Measurements from ENCODE around the gene RMND5A. TPM values are rescaled to one million over a fixed set of nuclear protein-coding genes. Genes with fewer than 3 reads are reported as not detected.

RMND5A gene
- total and polyA plus RNA-seq, 2 experiments from 2014 or later = 23.0 to 80.8 TPM

GRCh38 chr2:86758405-86758804, 38.3 kb downstream of the RMND5A start:
- Histone ChIP-seq H2AFZ (no peak overlapping the region), H3K79me2 (peaks cover 59% of the 10 kb centered on the region), H3K9me3 (ENCODE audit: low read depth) (no peaks in the 10 kb centered on the region), H3K4me3 (no peak overlapping the region), H3K4me1 (ENCODE audit: insufficient read depth) (no peaks in the 10 kb centered on the region), H3K36me3 (replicated peaks; ENCODE audit: insufficient read depth, low read depth) (no peaks in the 10 kb centered on the region), H4K20me1 (ENCODE audit: insufficient read depth, poor library complexity, severe bottlenecking) (peaks cover 5% of the 10 kb centered on the region), H3K27ac (no peak overlapping the region), H3K9me2 (replicated peaks; ENCODE audit: insufficient read depth) (no peaks in the 10 kb centered on the region), H3K27me3 (no peaks in the 10 kb centered on the region), H3K4me2 (no peak overlapping the region)
- 98% methylated on average over 3 of the region's 3 CpGs for WGBS (ENCODE audit: low lambda C conversion rate, missing lambda C conversion rate)
- no peak for TF ChIP-seq EZH2phosphoT487 (IDR thresholded peaks at IDR 0.05; ENCODE audit: low read depth, severe bottlenecking, unreplicated experiment)
- no peak for TF ChIP-seq EZH2 (IDR thresholded peaks at IDR 0.05; ENCODE audit: borderline replicate concordance)
- no peak for TF ChIP-seq CTCF (IDR thresholded peaks at IDR 0.05; ENCODE audit: poor library complexity)
- no peak for DNase-seq (ENCODE audit: low spot score)

GRCh38 chr2:86760371-86760770, 40.3 kb downstream of the RMND5A start:
- Histone ChIP-seq H3K4me3 (no peak overlapping the region), H3K4me2 (no peak overlapping the region), H3K4me1 (ENCODE audit: insufficient read depth) (no peaks in the 10 kb centered on the region), H3K27ac (no peak overlapping the region), H3K79me2 (peaks cover 47% of the 10 kb centered on the region), H2AFZ (no peak overlapping the region), H4K20me1 (ENCODE audit: insufficient read depth, poor library complexity, severe bottlenecking) (peaks cover 9% of the 10 kb centered on the region), H3K9me3 (ENCODE audit: low read depth) (no peaks in the 10 kb centered on the region), H3K9me2 (replicated peaks; ENCODE audit: insufficient read depth) (no peaks in the 10 kb centered on the region), H3K36me3 (replicated peaks; ENCODE audit: insufficient read depth, low read depth) (no peaks in the 10 kb centered on the region), H3K27me3 (no peaks in the 10 kb centered on the region)
- DNase-seq (ENCODE audit: low spot score) = no peak
- TF ChIP-seq EZH2phosphoT487 (IDR thresholded peaks at IDR 0.05; ENCODE audit: low read depth, severe bottlenecking, unreplicated experiment) = no peak
- TF ChIP-seq EZH2 (IDR thresholded peaks at IDR 0.05; ENCODE audit: borderline replicate concordance) = no peak
- TF ChIP-seq CTCF (IDR thresholded peaks at IDR 0.05; ENCODE audit: poor library complexity) = no peak
- 91% methylated on average over 4 of the region's 4 CpGs for WGBS (ENCODE audit: low lambda C conversion rate, missing lambda C conversion rate)

GRCh38 chr2:86764661-86765309, 44.7 kb downstream of the RMND5A start:
- Histone ChIP-seq H3K27ac (no peak overlapping the region), H2AFZ (no peak overlapping the region), H3K9me3 (ENCODE audit: low read depth) (no peaks in the 10 kb centered on the region), H3K4me1 (ENCODE audit: insufficient read depth) (no peaks in the 10 kb centered on the region), H3K4me2 (no peak overlapping the region), H3K36me3 (replicated peaks; ENCODE audit: insufficient read depth, low read depth) (no peaks in the 10 kb centered on the region), H3K9me2 (replicated peaks; ENCODE audit: insufficient read depth) (no peaks in the 10 kb centered on the region), H3K79me2 (peaks cover 19% of the 10 kb centered on the region), H3K4me3 (no peak overlapping the region), H3K27me3 (no peaks in the 10 kb centered on the region), H4K20me1 (ENCODE audit: insufficient read depth, poor library complexity, severe bottlenecking) (peaks cover 9% of the 10 kb centered on the region)
- peak; percentile 59 for DNase-seq (ENCODE audit: low spot score)
- peak; percentile 73 for TF ChIP-seq CTCF (IDR thresholded peaks at IDR 0.05; ENCODE audit: poor library complexity)
- TF ChIP-seq EZH2phosphoT487 (IDR thresholded peaks at IDR 0.05; ENCODE audit: low read depth, severe bottlenecking, unreplicated experiment) = no peak
- WGBS (ENCODE audit: low lambda C conversion rate, missing lambda C conversion rate) = 61% methylated on average over 4 of the region's 4 CpGs
